Colonic mucosa (tissue), 4 donors: Measurements from ENCODE around the gene ZNF25. TPM values are rescaled to one million over a fixed set of nuclear protein-coding genes. Genes with fewer than 3 reads are reported as not detected.
"Not testable (repeated sequence)": the region's sequence is repeated elsewhere in the genome, so short reads cannot be mapped to it uniquely, and the experiment has no call there.

Source experiments
- DNase-seq: peaks from one replicate; pipeline ENCODE4 v3.0.0-alpha.2; 2020
- H3K27ac ChIP-seq: fragments of 200-600 bp; one replicate; pipeline ENCODE4 v1.8.0; 2021
- H3K27me3 ChIP-seq: fragments of 200-600 bp; one replicate; pipeline ENCODE4 v1.8.0; 2021
- H3K36me3 ChIP-seq: fragments of 200-600 bp; one replicate; pipeline ENCODE4 v1.8.0; 2021
- H3K4me1 ChIP-seq: fragments of 200-600 bp; one replicate; pipeline ENCODE4 v1.8.0; 2021; ENCODE audit warnings: mild to moderate bottlenecking
- H3K4me3 ChIP-seq: fragments of 200-600 bp; one replicate; pipeline ENCODE4 v1.8.0; 2021
- H3K9ac ChIP-seq, 2 donors: one replicate each; pipeline ENCODE4 v1.7.0; 2013; ENCODE audit warnings: control low read depth in 2 of 2, low read depth in 2 of 2, low read length in 2 of 2
- H3K9me3 ChIP-seq: fragments of 200-600 bp; one replicate; pipeline ENCODE4 v1.8.0; 2021
- CTCF ChIP-seq: fragments of 200-600 bp; IDR thresholded peaks from one replicate; pipeline ENCODE4 v1.8.0; 2022; ENCODE audit warnings: antibody characterized with exemption, mild to moderate bottlenecking
- intact Hi-C: fragments of 100-400 bp; cut with DNase I; formaldehyde crosslinking; loops from one replicate; pipeline ENCODE4 v1.14.1; 2022
- total RNA-seq, 2 donors: library from RNA; stranded (reverse); fragmentation: NEBNext Ultra II Directional in 1 of 2; extraction: Animal tissue kit (Norgen Biotek cat#: 25700) in 1 of 2; gene quantifications; one replicate each; pipeline ENCODE4 v1.2.1, GENCODE V29; 2021
- donor health status: healthy.
- donor health status: DM: no; HTN: no; CAD: no.
- donor health status: DM: no; HTN: no; CAD: no.

The ZNF25 gene
- total RNA-seq, 2 donors from 2014 or later, result 1.5 to 4.2 TPM

- no peak overlapping the region for H3K4me3 ChIP-seq
- no peaks in the 10 kb centered on the region for H3K4me1 ChIP-seq
- no peak overlapping the region for H3K9ac ChIP-seq
- intact Hi-C loops, result no loop called here
- no peak for TF ChIP-seq CTCF
- no peaks in the 10 kb centered on the region for H3K36me3 ChIP-seq
- H3K9me3 ChIP-seq, result no peaks in the 10 kb centered on the region
- no peak overlapping the region for H3K27ac ChIP-seq
- DNase-seq, result no peak
- no peaks in the 10 kb centered on the region for H3K27me3 ChIP-seq
Measured at GRCh38 chr10:37947526-37947925, 28.9 kb downstream of the ZNF25 start.

- H3K9ac ChIP-seq, result no peak overlapping the region
- no peak for TF ChIP-seq CTCF
- DNase-seq, result no peak
- H3K9me3 ChIP-seq, result no peaks in the 10 kb centered on the region
- no peaks in the 10 kb centered on the region for H3K27me3 ChIP-seq
- H3K4me3 ChIP-seq, result no peak overlapping the region
- intact Hi-C loops, result no loop called here
- H3K27ac ChIP-seq, result no peak overlapping the region
- no peaks in the 10 kb centered on the region for H3K36me3 ChIP-seq
- no peaks in the 10 kb centered on the region for H3K4me1 ChIP-seq
Measured at GRCh38 chr10:37937864-37938263, 38.6 kb downstream of the ZNF25 start.

- intact Hi-C loops, result no loop called here
- Histone ChIP-seq H3K4me1 (no peaks in the 10 kb centered on the region), H3K9me3 (no peaks in the 10 kb centered on the region), H3K27ac (no peak overlapping the region), H3K4me3 (no peak overlapping the region), H3K9ac (no peak overlapping the region), H3K36me3 (no peaks in the 10 kb centered on the region), H3K27me3 (no peaks in the 10 kb centered on the region)
- no peak for DNase-seq
- TF ChIP-seq CTCF, result no peak
Measured at GRCh38 chr10:37934791-37935190, 41.7 kb downstream of the ZNF25 start.

- no peak overlapping the region for H3K9ac ChIP-seq
- intact Hi-C loops, result no loop called here
- no peak for TF ChIP-seq CTCF
- H3K9me3 ChIP-seq, result no peaks in the 10 kb centered on the region
- H3K4me1 ChIP-seq, result no peaks in the 10 kb centered on the region
- no peaks in the 10 kb centered on the region for H3K36me3 ChIP-seq
- no peak overlapping the region for H3K4me3 ChIP-seq
- no peak for DNase-seq
- no peaks in the 10 kb centered on the region for H3K27me3 ChIP-seq
- H3K27ac ChIP-seq, result no peak overlapping the region
Measured at GRCh38 chr10:37930423-37930822, 46.0 kb downstream of the ZNF25 start.

GRCh38 chr10:37908165-37908564 is 68.3 kb downstream of the ZNF25 start:
- DNase-seq, intact Hi-C loops, H3K4me1 ChIP-seq, H3K9me3 ChIP-seq, H3K27ac ChIP-seq, H3K27me3 ChIP-seq, H3K36me3 ChIP-seq, H3K9ac ChIP-seq, H3K4me3 ChIP-seq: not testable (repeated sequence)

GRCh38 chr10:37906382-37906781 is 70.1 kb downstream of the ZNF25 start:
- DNase-seq, result no peak
- H3K9me3 ChIP-seq, result no peaks in the 10 kb centered on the region
- intact Hi-C loops, result no loop called here
- TF ChIP-seq CTCF, result no peak
- H3K4me3 ChIP-seq, result no peak overlapping the region
- H3K27me3 ChIP-seq, result no peaks in the 10 kb centered on the region
- no peak overlapping the region for H3K9ac ChIP-seq
- no peaks in the 10 kb centered on the region for H3K4me1 ChIP-seq
- no peaks in the 10 kb centered on the region for H3K36me3 ChIP-seq
- no peak overlapping the region for H3K27ac ChIP-seq

Other genes starting within 250 kb of the ZNF25 start
- 1 to 10 TPM; 7.5 to 8.2 TPM for gene ZNF248, start 119.0 kb downstream of the ZNF25 start, total RNA-seq
- gene ZNF33A, start 34.0 kb upstream of the ZNF25 start, total RNA-seq, result 10 to 100 TPM; 30.4 to 32.8 TPM
- 1 to 10 TPM; 8.3 to 9.1 TPM for gene ZNF37A, start 117.7 kb upstream of the ZNF25 start, total RNA-seq